Measurements from ENCODE around the gene LMTK3. TPM values are rescaled to one million over a fixed set of nuclear protein-coding genes. Genes with fewer than 3 reads are reported as not detected.

Gene LMTK3
- total RNA-seq, 1 experiment from 2014 or later = not detected

DNA sequence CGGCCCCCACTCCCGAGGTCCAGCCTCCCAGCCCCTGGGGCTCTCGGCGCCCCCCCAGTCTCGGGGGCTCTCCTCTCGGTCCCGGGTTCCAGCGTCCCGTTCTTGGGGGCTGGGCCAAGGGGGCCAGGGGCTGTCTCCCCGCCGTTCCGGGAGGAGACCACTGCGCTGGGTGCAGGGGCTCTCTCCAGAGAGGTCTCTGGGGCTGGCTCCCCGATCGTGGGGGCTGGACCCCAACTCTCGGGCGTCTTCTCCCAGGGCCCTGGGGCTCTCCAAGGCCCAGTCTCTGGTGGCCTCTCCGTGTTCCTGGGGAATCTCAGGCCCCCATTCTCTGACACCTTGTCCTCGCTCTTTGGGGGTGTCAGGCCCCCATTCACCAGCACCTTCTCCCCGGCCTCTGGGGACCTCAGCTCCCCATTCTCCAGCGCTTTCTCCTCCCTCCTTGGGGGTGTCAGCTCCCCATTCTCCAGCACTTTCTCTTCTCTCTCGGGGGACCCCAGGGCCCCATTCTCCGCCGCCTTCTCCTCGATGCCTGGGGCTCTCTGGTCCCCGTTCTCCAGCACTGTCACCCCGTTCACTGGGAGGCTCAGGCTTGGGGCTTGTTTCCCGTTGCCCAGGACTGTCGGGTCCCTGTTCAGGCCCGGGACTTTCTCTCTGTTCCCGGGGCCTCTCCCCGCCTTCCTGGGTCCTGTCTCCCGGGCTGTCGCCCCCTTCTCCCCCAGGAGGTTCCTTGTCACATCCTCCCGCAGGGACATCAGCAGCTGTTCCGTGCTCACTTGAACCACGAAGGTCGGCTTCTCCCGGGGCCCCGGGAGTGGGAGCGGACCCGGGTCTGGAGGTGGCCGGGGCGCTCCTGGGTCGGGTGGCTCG is 13.7 kb downstream of the LMTK3 start:
- Histone ChIP-seq H3K4me2 (ENCODE audit: low read depth, low read length, poor library complexity, severe bottlenecking) (no peak overlapping the region), H3K9me2 (replicated peaks; ENCODE audit: insufficient read depth, low read length) (no peaks in the 10 kb centered on the region), H2AFZ (ENCODE audit: low read length) (no peak overlapping the region), H3K9ac (ENCODE audit: low read length) (no peak overlapping the region), H3K27me3 (ENCODE audit: low read length) (no peaks in the 10 kb centered on the region), H3K27ac (ENCODE audit: low read length) (no peak overlapping the region), H3K79me2 (ENCODE audit: low read length) (no peaks in the 10 kb centered on the region), H3K4me1 (ENCODE audit: low read length) (peaks cover 10% of the 10 kb centered on the region), H4K20me1 (ENCODE audit: insufficient read depth, low read depth, low read length) (no peaks in the 10 kb centered on the region), H3K4me3 (ENCODE audit: low read length) (no peak overlapping the region), H3K9me3 (ENCODE audit: low read length) (no peaks in the 10 kb centered on the region), H3K36me3 (ENCODE audit: insufficient read depth, low read length) (no peaks in the 10 kb centered on the region)
- no peak for DNase-seq

DNA sequence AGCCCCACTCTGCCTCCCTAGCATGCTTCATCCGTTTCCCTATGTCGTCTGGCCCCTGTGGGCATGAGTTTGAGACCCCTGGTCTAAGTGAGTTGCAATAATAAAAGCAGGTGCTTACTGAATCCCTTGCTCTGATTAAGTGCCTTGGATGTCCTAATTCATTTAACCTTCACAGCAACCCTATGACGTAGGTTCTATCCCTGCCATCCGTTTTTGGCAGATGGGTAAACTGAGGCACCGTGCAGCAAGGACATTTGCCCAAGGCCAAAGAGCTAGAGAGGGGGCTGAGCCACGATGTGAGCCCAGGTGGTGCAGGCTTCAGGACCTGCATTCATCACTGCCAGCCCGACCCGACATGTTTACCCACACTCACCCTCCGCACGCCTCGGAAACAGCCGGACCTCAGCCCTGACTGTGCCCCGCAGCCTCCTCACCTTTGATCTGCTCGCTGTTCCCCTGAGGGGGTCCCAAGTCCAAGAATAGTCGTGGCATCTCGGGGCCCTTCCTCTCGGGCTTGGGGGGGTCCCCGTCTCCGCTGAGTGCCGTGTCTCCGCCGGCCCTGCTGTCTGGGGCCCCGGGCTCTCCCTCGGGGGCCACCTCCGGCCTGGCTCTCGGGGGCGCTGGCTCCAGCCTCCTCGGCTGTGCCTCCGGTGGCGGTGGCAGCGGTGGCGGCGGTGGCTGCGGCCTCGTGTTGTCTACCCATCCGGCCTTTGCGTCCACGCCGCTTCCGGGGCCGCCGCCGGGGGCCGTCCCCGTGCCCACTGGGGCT is 14.5 kb downstream of the LMTK3 start:
- Histone ChIP-seq H3K9ac (ENCODE audit: low read length) (no peak overlapping the region), H3K4me2 (ENCODE audit: low read depth, low read length, poor library complexity, severe bottlenecking) (no peak overlapping the region), H3K4me3 (ENCODE audit: low read length) (no peak overlapping the region), H3K27me3 (ENCODE audit: low read length) (no peaks in the 10 kb centered on the region), H3K36me3 (ENCODE audit: insufficient read depth, low read length) (no peaks in the 10 kb centered on the region), H3K9me3 (ENCODE audit: low read length) (no peaks in the 10 kb centered on the region), H3K27ac (ENCODE audit: low read length) (no peak overlapping the region), H2AFZ (ENCODE audit: low read length) (no peak overlapping the region), H3K79me2 (ENCODE audit: low read length) (no peaks in the 10 kb centered on the region), H4K20me1 (ENCODE audit: insufficient read depth, low read depth, low read length) (no peaks in the 10 kb centered on the region), H3K9me2 (replicated peaks; ENCODE audit: insufficient read depth, low read length) (no peaks in the 10 kb centered on the region), H3K4me1 (ENCODE audit: low read length) (peaks cover 8% of the 10 kb centered on the region)
- DNase-seq = no peak

DNA sequence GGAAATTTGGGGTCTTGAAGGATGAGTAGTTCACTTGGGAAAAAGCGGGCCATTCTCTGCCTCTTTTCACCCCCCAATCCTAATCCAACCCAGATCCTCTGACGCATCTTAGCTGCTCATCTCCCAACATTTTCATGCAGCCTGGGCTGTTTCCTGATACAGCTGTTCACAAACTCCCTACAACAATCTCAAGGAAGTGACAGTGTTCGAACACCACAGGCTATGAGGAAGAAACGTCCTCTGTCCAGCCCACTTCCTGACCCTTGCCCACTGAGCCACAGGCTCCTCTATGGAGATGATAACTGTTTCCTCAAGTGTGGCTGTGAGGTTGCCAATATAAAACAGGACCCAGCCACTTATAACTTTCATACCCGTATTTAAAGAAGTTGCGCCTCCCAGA is 16.2 kb downstream of the LMTK3 start:
- Histone ChIP-seq H3K4me1 (ENCODE audit: low read length) (no peaks in the 10 kb centered on the region), H3K9ac (ENCODE audit: low read length) (no peak overlapping the region), H3K9me2 (replicated peaks; ENCODE audit: insufficient read depth, low read length) (no peaks in the 10 kb centered on the region), H3K79me2 (ENCODE audit: low read length) (no peaks in the 10 kb centered on the region), H3K27ac (ENCODE audit: low read length) (no peak overlapping the region), H3K4me2 (ENCODE audit: low read depth, low read length, poor library complexity, severe bottlenecking) (no peak overlapping the region), H3K36me3 (ENCODE audit: insufficient read depth, low read length) (no peaks in the 10 kb centered on the region), H2AFZ (ENCODE audit: low read length) (no peak overlapping the region), H3K9me3 (ENCODE audit: low read length) (no peaks in the 10 kb centered on the region), H4K20me1 (ENCODE audit: insufficient read depth, low read depth, low read length) (no peaks in the 10 kb centered on the region), H3K4me3 (ENCODE audit: low read length) (no peak overlapping the region), H3K27me3 (ENCODE audit: low read length) (no peaks in the 10 kb centered on the region)
- no peak for DNase-seq

DNA sequence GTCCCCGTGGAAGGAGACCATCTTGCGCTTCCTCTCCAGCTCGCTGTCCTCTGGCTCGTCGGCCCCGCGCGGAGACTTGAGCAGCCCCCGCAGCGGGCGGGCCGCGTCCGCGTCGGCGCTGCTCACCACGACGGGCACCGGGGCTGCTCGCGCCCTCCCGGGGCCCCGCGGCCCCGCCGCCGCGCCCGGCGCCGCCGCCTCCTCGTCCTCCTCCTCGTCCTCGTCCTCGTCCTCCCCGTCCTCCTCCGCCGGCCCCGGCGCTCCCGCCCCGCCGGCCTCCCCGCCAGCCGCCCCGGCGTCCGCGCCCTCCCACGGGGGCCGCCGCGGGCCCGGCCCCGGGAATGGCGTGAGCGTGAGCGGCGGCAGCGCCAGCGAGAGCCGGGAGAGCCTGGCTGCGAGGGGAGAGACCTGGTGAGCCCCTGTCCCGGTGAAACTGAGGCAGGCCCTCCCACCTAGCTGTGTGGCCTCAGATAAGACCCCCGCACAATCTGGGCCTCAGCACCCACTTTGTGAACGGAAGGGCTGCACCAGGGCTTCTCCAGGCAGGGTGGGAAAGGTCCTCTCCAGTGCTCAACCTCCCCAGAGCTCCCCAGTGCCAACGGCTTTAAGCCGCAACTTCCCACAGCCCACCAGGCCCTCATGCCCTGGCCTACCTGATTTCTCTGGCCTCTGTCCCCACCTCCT is 17.8 kb downstream of the LMTK3 start:
- H3K36me3 ChIP-seq (ENCODE audit: insufficient read depth, low read length) = no peaks in the 10 kb centered on the region
- no peak overlapping the region for H3K27ac ChIP-seq (ENCODE audit: low read length)
- H3K79me2 ChIP-seq (ENCODE audit: low read length) = no peaks in the 10 kb centered on the region
- H3K9me2 ChIP-seq (replicated peaks; ENCODE audit: insufficient read depth, low read length) = no peaks in the 10 kb centered on the region
- H3K27me3 ChIP-seq (ENCODE audit: low read length) = no peaks in the 10 kb centered on the region
- DNase-seq = no peak
- H3K9ac ChIP-seq (ENCODE audit: low read length) = no peak overlapping the region
- H3K9me3 ChIP-seq (ENCODE audit: low read length) = no peaks in the 10 kb centered on the region
- no peak overlapping the region for H2AFZ ChIP-seq (ENCODE audit: low read length)
- H4K20me1 ChIP-seq (ENCODE audit: insufficient read depth, low read depth, low read length) = no peaks in the 10 kb centered on the region
- H3K4me3 ChIP-seq (ENCODE audit: low read length) = no peak overlapping the region
- no peaks in the 10 kb centered on the region for H3K4me1 ChIP-seq (ENCODE audit: low read length)
- H3K4me2 ChIP-seq (ENCODE audit: low read depth, low read length, poor library complexity, severe bottlenecking) = no peak overlapping the region

- Histone ChIP-seq H3K79me2 (ENCODE audit: low read length) (no peaks in the 10 kb centered on the region), H3K4me1 (ENCODE audit: low read length) (no peaks in the 10 kb centered on the region), H3K9me2 (replicated peaks; ENCODE audit: insufficient read depth, low read length) (no peaks in the 10 kb centered on the region), H3K27me3 (ENCODE audit: low read length) (no peaks in the 10 kb centered on the region), H2AFZ (ENCODE audit: low read length) (0 out of 2 replicates have a peak overlapping the region, but pooled peaks have one; percentile 56), H3K4me2 (ENCODE audit: low read depth, low read length, poor library complexity, severe bottlenecking) (no peak overlapping the region), H3K27ac (ENCODE audit: low read length) (no peak overlapping the region), H3K36me3 (ENCODE audit: insufficient read depth, low read length) (no peaks in the 10 kb centered on the region), H3K9me3 (ENCODE audit: low read length) (no peaks in the 10 kb centered on the region), H3K4me3 (ENCODE audit: low read length) (peak overlapping the region; percentile 39; the same call in 1 of the 2 replicates), H4K20me1 (ENCODE audit: insufficient read depth, low read depth, low read length) (no peaks in the 10 kb centered on the region), H3K9ac (ENCODE audit: low read length) (peak overlapping the region; percentile 21; the same call in 1 of the 2 replicates)
- DNase-seq = peak; percentile 96
These were observed 18.5 kb downstream of the LMTK3 start for GRCh38 chr19:48492925-48493717.

DNA sequence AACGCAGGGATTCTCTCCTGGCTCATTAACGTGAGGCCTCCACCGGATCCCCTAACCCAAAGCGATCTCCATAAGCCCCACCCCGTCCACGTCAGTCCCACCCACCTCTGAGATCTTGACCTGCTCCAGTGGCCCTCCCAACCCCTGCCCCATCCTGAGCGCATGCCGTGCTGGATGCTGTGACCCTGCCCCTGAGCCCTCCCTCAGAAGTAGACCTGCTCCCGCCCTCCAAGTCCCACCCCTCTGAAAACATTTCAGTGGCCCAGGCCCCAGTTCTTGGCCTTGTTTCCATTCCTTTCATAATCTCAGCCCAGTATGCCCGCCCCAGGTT is 19.9 kb downstream of the LMTK3 start:
- Histone ChIP-seq H3K27ac (ENCODE audit: low read length) (no peak overlapping the region), H3K9ac (ENCODE audit: low read length) (no peak overlapping the region), H3K9me3 (ENCODE audit: low read length) (no peaks in the 10 kb centered on the region), H3K4me3 (ENCODE audit: low read length) (no peak overlapping the region), H2AFZ (ENCODE audit: low read length) (no peak overlapping the region), H3K27me3 (ENCODE audit: low read length) (no peaks in the 10 kb centered on the region), H4K20me1 (ENCODE audit: insufficient read depth, low read depth, low read length) (no peaks in the 10 kb centered on the region), H3K79me2 (ENCODE audit: low read length) (no peaks in the 10 kb centered on the region), H3K4me1 (ENCODE audit: low read length) (no peaks in the 10 kb centered on the region), H3K36me3 (ENCODE audit: insufficient read depth, low read length) (no peaks in the 10 kb centered on the region), H3K4me2 (ENCODE audit: low read depth, low read length, poor library complexity, severe bottlenecking) (no peak overlapping the region), H3K9me2 (replicated peaks; ENCODE audit: insufficient read depth, low read length) (no peaks in the 10 kb centered on the region)
- DNase-seq = no peak

GRCh38 chr19:48490981-48491792 is 20.4 kb downstream of the LMTK3 start:
- H3K79me2 ChIP-seq (ENCODE audit: low read length) = no peaks in the 10 kb centered on the region
- no peak overlapping the region for H3K27ac ChIP-seq (ENCODE audit: low read length)
- no peaks in the 10 kb centered on the region for H3K9me3 ChIP-seq (ENCODE audit: low read length)
- H3K9me2 ChIP-seq (replicated peaks; ENCODE audit: insufficient read depth, low read length) = no peaks in the 10 kb centered on the region
- no peaks in the 10 kb centered on the region for H4K20me1 ChIP-seq (ENCODE audit: insufficient read depth, low read depth, low read length)
- H2AFZ ChIP-seq (ENCODE audit: low read length) = no peak overlapping the region
- H3K9ac ChIP-seq (ENCODE audit: low read length) = no peak overlapping the region
- no peak overlapping the region for H3K4me2 ChIP-seq (ENCODE audit: low read depth, low read length, poor library complexity, severe bottlenecking)
- no peaks in the 10 kb centered on the region for H3K36me3 ChIP-seq (ENCODE audit: insufficient read depth, low read length)
- DNase-seq = peak; percentile 62
- H3K4me1 ChIP-seq (ENCODE audit: low read length) = no peaks in the 10 kb centered on the region
- no peak overlapping the region for H3K4me3 ChIP-seq (ENCODE audit: low read length)
- no peaks in the 10 kb centered on the region for H3K27me3 ChIP-seq (ENCODE audit: low read length)

All from Karpas-422 (cell line).